ENCODE results near the gene NTSR1.
"Not testable (repeated sequence)": the region's sequence is repeated elsewhere in the genome, so short reads cannot be mapped to it uniquely, and the experiment has no call there.

The NTSR1 gene

GRCh38 chr20:62671765-62672164 is 36.9 kb upstream of the NTSR1 start:
- DNase-seq (ENCODE audit: low read depth in 1 of 2, low spot score in 1 of 2), result no peak

DNA sequence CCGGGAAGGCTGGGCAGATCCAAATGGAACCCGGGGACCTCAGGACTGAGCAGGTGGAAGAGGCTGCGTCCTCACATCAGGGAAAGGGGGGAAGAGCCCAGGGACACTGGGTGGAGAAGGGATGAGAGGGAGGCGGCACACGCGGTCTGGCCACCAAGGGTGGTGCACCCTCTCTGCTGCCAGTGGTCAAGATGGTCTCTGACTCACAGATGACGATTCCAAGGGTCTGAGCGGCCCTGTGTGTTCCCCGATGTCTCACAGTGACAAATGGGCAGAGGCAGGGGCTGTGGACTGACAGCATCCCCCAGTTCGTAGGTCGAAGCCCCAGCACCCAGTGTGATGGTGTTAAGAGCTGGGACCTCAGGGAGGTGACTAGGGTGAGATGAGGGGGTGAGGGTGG is 34.3 kb upstream of the NTSR1 start:
- DNase-seq (ENCODE audit: low read depth in 1 of 2, low spot score in 1 of 2), result no peak

- DNase-seq (ENCODE audit: low read depth in 1 of 2, low spot score in 1 of 2), result no peak
Measured at GRCh38 chr20:62675156-62675876, 33.3 kb upstream of the NTSR1 start.

- DNase-seq (ENCODE audit: low read depth in 1 of 2, low spot score in 1 of 2), result no peak
Measured at GRCh38 chr20:62675877-62676260, 32.8 kb upstream of the NTSR1 start.

DNA sequence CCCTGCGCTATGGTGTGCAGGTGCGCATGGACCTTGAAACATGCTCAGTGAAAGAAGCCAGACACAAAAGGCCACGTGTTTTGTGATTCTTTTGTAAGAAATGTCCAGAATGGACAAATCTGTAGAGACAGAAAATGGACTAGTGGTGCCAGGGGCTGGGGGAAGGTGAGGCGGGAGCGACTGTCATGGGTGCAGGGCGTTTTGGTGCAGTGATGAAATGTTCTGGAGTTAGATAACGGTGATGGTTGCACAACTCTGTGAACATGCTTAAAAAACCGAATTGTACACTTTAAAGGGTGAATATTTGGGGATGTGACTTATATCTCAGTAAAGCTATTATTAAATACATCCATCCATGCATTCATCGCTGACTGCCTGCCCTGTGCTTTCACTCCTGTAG is 31.7 kb upstream of the NTSR1 start:
- DNase-seq (ENCODE audit: low read depth in 1 of 2, low spot score in 1 of 2), result no peak

DNA sequence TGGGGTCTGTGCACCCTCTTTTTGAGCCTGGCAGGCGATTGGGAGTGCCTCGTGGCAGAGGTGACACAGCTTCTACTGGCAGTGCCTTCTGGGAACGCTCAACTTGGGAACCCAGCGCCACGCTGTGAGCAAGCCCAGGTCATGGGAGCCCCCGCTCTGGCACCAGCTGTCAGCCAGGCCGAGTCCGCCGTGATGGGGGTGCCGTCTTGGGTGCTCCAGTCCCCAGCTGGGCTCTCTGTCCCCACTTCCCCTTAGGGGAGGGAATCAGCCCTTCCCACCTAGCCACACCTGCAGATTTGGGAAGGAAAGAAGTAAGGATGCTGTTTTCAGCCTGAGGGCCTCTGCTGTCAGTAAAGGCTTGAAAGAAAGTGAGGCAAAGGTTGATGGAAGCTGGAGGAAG is 31.0 kb upstream of the NTSR1 start:
- no peak for DNase-seq (ENCODE audit: low read depth in 1 of 2, low spot score in 1 of 2)

- DNase-seq (ENCODE audit: low read depth in 1 of 2, low spot score in 1 of 2), result no peak
Measured at GRCh38 chr20:62678553-62678952, 30.1 kb upstream of the NTSR1 start.

DNA sequence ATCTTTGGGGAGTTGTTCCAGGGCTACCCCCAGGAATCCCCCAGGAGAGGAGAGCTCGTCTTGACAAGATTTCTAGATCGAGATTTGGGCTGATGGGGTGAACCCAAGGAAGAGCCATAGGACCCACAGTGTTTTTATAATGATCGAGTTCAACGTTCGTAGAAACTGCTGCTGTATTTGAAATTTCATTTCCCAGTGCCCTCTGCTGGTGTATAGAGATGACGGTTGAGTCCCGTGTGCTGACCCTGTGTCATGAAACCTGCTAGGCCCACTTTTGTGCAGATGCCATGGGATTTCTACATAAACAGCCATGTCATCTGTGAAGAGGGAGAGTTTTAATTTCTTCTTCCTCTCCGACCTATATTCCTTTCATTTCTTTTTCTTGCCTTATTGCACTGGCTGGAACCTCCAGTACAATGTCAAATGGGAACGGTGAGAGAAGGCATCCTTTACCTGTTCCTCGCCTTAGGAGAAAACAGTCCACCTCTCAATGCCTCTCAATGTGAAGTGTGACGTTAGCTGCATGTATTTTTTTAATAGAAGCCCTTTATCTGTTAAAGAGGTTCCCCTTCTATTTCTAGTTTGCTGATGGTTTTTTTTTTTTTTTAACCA is 28.6 kb upstream of the NTSR1 start:
- no peak for DNase-seq (ENCODE audit: low read depth in 1 of 2, low spot score in 1 of 2)

GRCh38 chr20:62682912-62683517 is 25.6 kb upstream of the NTSR1 start:
- no peak for DNase-seq (ENCODE audit: low read depth in 1 of 2, low spot score in 1 of 2)

GRCh38 chr20:62683660-62684322 is 24.8 kb upstream of the NTSR1 start:
- not testable (repeated sequence) for DNase-seq (ENCODE audit: low read depth in 1 of 2, low spot score in 1 of 2)

- no peak for DNase-seq (ENCODE audit: low read depth in 1 of 2, low spot score in 1 of 2)
Measured at GRCh38 chr20:62684981-62685380, 23.7 kb upstream of the NTSR1 start.

DNA sequence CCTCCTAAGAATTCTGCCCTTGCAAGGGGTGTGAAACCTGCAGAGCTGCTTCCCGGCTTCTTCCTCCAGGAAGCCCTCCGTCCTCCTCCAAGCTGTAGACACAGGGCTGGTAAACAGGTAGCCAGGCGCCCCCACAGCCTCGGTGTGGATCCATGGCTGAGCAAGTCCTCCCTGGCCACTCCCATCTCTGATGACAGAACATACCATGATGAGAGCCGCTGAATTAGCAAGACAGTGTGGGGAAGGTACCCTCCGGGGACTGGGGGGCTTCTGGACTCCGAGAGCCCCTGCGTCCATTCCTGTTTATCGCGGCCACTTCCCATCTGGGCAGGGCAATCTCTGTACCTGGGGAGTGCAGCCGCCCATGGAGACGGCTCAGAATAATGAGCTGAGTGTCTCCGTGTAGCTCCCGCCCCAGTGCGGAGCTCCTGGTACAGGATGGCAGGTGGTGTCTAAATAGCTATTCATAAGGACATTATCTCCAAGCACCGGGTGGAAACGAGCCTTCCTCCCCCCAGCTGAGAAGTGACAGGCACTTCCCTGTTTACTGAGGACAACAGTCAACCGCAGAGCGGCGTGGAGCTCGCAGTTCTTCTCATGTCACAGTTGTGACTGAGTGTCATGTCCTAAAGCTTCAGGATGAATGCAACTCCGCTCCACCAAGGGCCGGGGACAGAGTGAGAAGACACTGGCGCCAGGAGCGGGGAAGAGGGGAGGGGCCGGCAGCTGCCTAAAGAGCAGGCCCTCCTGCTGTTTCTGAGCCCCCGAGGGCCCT is 22.7 kb upstream of the NTSR1 start:
- DNase-seq (ENCODE audit: low read depth in 1 of 2, low spot score in 1 of 2), result no peak

GRCh38 chr20:62686869-62687830 is 21.5 kb upstream of the NTSR1 start:
- DNase-seq (ENCODE audit: low read depth in 1 of 2, low spot score in 1 of 2), result no peak

DNA sequence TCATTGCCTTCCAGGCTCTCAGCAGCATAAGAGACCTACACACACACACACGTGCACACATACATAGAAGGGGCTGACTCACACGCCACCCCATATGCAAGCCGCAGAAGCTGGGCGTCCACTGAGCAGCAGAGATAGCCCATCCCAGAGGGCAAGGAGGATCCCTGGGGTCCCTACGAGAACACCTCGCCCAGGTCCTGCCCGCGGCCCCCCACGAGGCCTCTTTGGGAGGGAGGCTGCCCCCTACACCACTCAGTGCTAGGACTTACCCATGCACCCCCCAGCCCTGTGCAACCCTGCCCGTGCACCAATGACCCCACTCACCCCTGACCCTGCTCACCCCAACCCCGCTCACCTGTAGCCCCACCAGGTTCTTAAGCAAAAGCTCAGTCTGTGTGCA is 20.6 kb upstream of the NTSR1 start:
- no peak for DNase-seq (ENCODE audit: low read depth in 1 of 2, low spot score in 1 of 2)

DNA sequence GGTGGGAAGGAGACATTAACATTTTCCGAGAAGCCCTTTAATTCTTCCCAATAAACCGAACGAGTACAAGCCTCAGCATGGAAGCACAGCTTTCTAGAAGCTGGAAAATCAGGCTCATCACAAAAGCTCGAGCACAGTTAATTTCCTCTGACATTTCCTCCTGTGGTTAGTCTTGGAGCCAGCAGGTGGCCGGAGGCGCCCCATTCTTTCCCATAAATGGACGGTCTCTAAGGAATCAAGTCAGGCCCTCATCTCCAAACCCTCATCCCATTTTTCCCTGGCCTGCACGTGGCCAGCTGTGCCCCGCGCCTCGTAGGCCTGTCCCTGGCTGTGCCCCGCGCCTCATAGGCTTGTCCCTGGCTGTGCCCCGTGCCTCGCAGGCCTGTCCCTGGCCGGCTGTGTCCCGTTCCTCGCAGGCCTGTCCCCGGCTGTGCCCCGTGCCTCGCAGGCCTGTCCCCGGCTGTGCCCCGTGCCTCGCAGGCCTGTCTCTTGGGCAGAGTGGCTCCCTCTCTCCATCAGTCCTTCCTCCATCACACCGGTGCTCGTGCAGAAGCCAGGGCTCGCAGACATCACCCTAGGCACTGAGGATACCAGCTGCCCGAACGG is 19.7 kb upstream of the NTSR1 start:
- DNase-seq (ENCODE audit: low read depth in 1 of 2, low spot score in 1 of 2), result no peak

- DNase-seq (ENCODE audit: low read depth in 1 of 2, low spot score in 1 of 2), result no peak
Measured at GRCh38 chr20:62689861-62690260, 18.8 kb upstream of the NTSR1 start.

DNA sequence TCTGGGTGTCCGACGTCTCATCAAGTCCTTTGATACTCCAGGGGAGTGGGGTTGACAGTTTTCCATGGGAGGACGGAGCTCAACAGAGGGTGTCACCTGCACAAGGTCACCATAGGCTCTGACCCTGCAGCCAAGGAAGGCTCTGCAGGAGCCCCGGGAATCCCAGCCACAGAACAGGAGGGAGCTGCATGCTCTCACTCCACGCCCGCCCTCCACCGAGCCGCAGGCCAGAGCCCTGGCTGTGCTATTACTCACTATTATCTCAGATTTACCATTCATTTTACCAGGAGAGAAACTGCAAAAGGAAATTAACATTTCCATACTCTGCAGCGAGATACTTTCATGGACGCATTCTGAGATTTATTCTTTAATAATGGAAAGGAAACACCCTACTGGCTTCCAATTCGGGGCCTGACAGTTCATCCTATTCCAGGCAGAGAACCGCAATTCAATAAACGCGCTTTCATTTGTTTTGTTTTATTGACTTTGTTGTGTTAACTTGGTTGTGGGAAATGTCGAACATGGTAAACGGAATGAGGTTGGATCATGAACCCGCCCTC is 18.3 kb upstream of the NTSR1 start:
- no peak for DNase-seq (ENCODE audit: low read depth in 1 of 2, low spot score in 1 of 2)

DNA sequence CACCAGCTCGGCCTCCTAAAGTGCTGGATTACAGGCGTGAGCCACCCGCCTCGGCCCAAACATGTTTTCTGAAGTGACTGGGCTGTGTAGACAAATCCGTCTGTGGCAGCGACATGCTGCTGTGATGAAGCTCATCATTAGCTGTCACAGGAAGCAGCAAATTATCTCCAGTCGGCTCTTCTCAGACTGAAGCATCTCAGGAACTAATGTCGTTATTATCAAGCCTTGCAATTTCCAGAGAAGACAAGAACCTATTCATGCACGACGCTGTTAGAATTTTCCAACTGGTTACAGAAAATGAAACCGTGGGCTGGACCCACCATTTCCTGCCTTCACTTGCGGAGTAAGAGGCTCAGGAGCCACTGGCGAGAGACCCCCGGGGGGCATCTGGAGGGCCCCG is 17.1 kb upstream of the NTSR1 start:
- no peak for DNase-seq (ENCODE audit: low read depth in 1 of 2, low spot score in 1 of 2)

DNA sequence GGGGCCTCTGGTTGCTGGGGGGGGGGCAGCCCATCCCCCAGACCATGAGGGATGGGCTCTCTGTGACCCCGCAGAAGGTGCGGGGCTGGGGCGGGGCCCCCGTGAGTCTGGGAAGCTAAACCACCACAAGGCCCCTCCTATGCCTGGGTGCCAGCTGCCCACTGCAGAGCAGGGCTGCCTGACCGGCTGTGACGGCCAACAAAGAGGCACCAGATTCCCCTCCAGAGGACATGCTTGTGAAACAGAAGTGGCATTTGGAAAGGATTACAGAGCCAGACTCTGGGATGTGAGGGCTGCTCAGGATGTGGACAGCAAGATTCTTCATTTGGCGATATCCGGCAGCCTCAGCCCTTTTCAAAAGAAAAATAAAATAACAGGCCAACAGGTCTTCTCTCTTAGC is 16.5 kb upstream of the NTSR1 start:
- no peak for DNase-seq (ENCODE audit: low read depth in 1 of 2, low spot score in 1 of 2)

Data from activated T-helper 1 cell treated with anti-CD3 and anti-CD28 coated beads, Interleukin-2, amount 50 U/mL, for 16 hours (primary cell).